HG02938 (cell line): ENCODE measurements around the gene CLCN5.
"Not testable (repeated sequence)": the region's sequence is repeated elsewhere in the genome, so short reads cannot be mapped to it uniquely, and the experiment has no call there.

Source experiments
- ATAC-seq: cut with Tn5 transposase; IDR thresholded peaks from one replicate; pipeline ENCODE4 v1.9.1; 2021; ENCODE audit warnings: mild to moderate bottlenecking, moderate library complexity; ENCODE audit not compliant: unreplicated experiment

CLCN5 gene

GRCh38 chrX:49995107-49995731 is 72.8 kb downstream of the CLCN5 start:
- no peak for ATAC-seq

GRCh38 chrX:49995795-49996455 is 73.5 kb downstream of the CLCN5 start:
- no peak for ATAC-seq

DNA sequence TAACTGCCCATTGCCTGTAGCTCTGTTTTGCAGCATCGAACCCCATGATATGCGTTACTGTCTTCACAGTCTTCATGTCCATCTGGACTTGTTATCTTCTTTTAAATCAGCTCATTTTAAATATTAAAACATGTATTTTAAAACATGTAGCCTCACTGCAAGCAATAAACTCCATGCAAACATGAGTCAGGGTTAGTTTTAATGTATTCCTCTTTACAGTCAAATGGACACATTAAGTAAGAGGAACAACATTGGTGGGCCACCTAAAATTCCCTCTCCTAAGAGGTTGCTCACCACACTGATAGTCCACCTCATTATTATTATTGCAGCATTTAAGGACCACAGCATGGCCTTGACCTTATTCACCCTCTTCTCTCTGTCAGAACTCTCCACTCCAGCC is 74.1 kb downstream of the CLCN5 start:
- ATAC-seq, result no peak

GRCh38 chrX:49999087-49999486 is 76.7 kb downstream of the CLCN5 start:
- no peak for ATAC-seq

- no peak for ATAC-seq
These were observed 78.6 kb downstream of the CLCN5 start for GRCh38 chrX:50000937-50001542.

- ATAC-seq, result no peak
These were observed 79.8 kb downstream of the CLCN5 start for GRCh38 chrX:50002067-50002714.

DNA sequence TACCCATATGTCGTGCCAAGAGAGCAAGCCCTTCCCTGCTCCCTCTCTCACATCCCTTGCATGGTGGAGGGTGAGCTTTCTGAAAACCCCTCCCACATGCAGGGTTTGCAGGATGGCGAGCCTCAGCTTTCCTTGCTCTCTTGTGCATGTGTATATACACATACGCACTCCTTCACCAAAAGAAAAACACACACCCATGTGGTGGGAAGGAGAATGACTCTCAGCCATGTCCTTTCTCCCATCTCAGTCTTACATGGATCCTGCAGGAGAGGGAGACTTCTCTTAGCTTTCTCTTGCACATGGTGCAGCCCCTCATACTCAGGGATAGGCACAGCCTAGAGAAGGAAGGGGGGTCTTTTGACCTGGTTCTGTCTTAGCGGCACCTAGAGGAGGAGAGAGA is 81.1 kb downstream of the CLCN5 start:
- ATAC-seq, result no peak

- no peak for ATAC-seq
These were observed 81.5 kb downstream of the CLCN5 start for GRCh38 chrX:50003927-50004326.

DNA sequence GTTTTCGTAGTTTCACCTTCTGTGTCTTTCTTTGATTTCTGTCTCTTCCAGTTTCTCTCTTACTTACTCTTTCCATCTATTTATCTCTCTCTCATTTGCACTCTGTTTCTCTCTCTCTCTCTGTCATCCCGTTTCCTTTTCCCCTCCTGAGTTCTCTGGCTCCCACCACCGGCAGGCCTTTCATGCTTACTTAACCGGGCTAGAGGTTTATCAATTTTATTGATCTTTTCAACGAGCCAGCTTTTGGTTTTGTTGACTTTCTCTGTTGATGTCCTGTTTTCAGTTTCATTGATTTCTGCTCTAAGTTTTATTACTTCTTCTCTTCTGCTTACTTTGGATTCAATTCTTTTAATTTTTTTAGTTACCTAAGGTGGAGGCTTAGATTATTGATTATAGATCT is 103.2 kb downstream of the CLCN5 start:
- ATAC-seq, result not testable (repeated sequence)

DNA sequence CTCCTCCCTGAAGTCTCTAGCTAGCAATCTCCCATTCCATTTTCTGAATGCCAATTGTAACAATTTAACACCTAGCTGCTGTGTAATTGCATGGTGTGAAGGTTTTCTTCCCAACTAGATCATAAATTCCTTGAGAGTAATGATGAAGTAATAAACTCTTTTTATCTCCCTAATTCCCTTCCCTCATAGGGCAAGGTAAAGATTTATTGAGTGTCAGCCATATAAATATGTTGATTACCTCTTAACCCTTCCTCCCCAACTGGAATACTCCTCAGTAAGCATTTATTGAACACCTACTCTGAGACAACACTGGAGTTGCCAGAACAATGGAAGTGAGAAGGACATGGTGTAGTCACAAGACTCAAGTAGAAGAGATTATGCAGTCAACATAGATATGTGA is 112.7 kb downstream of the CLCN5 start:
- no peak for ATAC-seq

DNA sequence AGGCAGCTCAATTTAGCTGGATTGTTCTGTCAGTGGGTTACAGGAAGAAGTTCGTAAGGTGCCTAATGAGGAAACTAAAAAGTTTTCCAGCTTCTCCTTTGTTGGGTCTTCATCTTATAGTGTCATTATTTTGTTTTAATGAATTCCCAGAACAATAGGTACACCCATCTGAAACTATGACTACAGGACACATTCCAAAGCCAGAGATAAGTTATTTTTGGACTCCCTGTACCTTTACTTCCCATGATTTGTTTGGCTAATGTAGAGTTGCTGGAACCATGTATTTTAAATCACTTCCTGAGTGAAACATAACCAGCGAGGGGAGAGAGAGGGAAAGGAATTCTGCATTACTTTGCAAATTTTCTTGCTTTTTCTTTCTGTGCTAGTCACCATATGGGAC is 114.0 kb downstream of the CLCN5 start:
- no peak for ATAC-seq

DNA sequence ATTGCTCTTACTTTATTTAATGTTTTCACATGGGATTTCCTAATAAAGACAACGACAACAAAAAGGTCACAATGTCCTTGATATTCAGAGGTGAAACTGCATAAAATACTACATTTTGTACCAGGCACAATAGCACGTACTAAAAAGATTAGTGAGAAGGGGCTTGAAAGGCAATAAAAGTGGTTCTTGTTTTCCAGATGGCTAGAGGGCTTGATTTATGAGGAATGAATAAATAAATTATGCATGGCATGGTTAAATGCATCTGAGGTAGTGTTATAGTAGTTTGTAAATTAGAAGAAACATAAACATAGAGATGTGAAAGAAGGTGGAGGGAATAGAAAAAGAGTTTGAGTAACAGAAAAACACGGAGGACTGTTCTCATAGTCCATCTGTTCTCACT is 123.4 kb downstream of the CLCN5 start:
- ATAC-seq, result no peak

GRCh38 chrX:50049228-50049627 is 126.8 kb downstream of the CLCN5 start:
- no peak for ATAC-seq

DNA sequence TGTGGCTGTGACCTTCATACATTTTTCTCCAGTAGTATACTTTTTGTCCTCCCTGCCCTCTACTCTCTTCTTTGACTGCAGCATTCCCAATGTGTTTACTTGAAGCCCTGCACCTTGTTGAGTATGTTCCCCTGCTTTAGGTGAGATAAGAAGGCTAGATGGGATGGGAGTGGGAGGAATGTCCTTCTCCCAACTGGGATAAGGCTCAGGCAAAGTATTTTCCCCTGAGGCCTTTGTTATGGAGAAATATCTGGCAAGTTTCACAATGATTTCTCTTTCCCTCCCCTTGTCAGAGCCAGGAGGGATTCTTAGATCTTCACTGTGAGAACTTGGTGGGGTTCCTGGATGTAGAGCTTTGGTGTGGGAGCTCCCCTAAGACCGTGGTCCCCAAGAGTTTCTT is 131.8 kb downstream of the CLCN5 start:
- no peak for ATAC-seq

DNA sequence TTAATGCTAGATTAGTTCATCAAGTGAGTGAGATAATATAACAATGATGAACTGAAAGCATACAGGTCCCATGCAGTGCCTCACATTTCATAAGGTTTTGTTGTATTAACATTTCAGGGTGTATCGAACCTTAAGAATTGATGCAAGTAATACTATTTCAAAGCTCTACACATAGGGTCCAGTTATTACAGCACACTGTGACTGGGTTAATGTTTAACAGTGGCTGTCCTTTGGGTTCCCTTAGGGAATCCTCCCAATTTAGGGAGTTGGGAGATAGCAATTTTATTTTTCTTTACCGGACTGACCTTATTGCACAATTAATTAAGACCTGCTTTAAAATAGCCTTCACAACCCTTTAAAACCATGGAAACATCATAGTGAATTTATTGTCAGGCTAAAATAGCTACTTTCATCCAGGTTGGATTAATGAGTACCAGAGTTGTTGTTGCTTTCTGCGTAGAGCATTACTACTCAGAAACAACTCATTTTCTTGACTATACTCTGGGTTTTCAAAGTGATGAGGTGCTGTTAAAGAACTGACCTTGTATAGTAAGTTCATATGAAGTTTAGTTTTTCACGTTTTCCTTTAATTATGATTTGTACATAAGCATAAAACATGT is 144.0 kb downstream of the CLCN5 start:
- no peak for ATAC-seq

DNA sequence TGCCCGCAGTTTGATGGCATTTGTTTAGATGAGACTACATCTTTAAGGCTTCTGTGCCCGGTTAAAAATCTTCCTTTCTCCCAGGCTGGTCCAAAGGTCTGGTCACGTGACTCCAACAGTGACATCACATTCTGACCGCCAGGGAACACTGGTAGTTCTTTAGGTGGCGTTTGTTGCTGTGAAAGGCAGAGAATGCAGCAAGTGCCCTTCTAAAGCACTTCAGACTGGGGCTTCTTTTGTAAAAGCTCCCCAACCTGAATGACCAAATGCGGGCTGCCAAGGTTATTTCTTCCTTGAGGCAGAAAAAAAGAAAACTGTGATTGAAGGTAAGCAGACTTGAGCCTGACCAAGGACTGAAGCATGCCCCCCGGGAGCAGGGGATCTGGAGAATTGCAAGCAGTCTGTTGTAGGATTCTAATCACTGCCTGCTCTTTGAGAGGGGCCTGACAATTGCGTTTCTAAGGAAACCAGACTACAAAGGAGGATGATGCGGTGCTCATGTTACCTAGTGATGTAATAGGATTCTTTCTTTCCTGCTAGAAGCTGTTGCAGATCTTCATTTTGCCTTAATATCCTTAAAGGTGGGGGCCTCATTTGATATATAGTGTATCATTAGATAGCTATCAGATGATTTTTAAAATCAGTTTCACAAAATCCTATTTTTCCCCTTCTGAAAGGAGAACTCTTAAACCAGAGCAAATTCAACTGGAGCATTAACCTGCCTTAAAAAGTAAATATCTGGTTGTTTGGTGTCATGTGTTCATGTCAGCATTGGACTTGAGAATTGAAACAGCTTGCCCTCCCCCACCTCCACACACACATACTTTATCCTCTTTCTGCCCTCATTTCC is 145.3 kb downstream of the CLCN5 start:
- no peak for ATAC-seq

DNA sequence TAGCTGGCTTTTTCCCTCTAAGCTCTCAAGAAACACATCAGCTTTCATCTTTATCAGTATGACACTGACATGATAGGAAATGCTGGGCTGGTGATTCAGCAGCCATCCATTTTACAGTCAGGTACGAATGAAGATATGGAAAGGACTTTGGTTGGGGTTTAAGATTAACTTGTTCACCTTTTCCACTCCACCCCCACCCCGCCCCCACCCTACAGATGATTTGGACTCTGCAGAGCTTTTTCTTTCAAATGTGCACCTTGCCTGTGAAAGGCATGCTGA is 145.8 kb downstream of the CLCN5 start:
- no peak for ATAC-seq

DNA sequence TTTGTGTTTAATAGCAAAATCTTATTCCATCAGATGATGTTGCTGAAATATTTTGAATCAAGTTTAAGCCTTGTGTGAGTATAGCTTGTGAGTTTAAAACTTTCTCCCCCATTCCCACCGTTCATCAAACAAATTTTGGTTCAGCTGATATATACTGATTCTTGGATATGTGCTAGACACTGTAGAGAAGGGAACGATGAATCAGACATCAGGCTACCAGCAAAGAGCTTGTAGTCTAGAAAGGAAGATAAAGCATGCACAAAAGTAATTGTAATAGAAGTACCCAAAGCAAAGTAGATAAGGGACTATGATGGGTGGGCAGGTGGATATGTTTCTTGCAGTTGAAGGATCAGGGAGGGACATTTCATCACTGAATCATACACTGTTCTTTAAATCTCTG is 146.5 kb downstream of the CLCN5 start:
- ATAC-seq, result no peak

- no peak for ATAC-seq
These were observed 149.1 kb downstream of the CLCN5 start for GRCh38 chrX:50071494-50071893.

DNA sequence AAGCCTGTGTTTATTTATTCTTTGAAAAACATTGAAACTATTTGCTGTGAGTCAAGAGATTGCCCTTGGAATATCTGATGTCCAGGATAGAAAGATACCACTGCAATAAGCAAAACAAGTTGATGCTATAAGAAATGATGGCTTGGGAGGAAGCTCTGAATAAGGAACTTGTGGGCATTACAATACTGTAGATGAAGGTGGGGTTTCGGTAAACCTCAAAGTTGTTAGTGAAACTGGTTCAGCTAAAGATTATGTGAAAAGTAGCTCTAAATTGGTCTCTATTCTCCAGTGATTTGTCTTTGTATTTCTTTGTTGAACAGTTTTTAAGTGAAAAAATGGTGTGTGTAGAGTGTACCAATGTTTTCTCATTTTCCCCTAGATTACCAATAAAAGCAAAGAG is 149.7 kb downstream of the CLCN5 start:
- no peak for ATAC-seq

DNA sequence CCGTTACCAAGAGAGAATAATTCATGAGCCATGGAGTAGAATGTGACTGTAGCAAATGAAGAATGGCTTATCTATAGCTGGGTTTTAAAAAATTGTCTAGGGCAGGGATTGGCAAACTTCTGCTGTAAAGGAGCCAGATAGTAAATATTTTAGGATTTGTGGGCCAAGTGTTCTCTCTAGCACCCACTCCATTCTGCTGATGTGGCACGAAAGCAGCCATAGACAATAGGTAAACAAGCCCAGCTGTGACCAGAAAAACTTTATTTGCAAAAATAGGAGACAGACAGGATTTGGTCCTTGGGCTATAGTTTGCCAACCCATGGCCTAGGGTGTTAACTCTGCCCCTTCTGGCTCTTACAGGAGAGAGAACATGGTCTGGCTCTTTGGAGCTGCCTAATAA is 151.2 kb downstream of the CLCN5 start:
- no peak for ATAC-seq
